ENCODE data around the gene SORD.

DNA sequence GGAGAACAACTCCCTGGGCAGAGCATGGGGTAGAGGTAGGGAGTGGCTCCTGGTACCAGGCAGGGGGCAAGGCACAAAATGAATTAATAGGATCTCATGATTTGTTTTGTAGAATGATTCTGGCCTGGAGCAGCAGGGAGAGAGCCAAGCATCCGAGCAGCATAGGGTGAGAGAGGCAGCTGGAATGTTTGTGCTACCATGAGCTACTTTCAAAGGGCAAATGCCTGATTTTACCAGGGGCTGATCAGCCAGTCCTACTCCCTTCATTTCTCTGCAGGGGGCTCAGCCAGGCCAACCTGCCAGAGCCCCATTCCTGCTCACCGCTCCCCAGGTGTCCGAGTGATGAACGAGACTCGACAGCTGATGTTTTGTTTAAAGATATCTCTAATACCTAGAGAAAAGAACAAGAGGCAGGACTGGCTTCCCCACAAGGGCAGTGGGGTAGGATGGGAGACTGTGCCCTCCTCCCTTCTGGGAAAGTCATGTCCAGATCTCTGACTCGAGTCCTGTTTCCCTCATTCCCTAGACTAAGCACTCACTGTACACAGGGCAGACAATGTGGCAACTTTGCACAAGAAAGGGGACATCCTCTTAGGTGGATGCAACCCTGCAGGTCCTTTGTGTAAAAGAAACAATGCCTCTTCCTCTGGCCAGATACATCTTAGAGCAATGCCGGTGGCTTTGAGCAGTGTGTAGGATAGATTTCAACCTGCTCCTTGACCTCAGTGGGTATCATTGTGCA is 78.1 kb downstream of the SORD start:
- TF ChIP-seq POLR2A (IDR thresholded peaks at IDR 0.05) = no peak
- TF ChIP-seq, protein P1, sequence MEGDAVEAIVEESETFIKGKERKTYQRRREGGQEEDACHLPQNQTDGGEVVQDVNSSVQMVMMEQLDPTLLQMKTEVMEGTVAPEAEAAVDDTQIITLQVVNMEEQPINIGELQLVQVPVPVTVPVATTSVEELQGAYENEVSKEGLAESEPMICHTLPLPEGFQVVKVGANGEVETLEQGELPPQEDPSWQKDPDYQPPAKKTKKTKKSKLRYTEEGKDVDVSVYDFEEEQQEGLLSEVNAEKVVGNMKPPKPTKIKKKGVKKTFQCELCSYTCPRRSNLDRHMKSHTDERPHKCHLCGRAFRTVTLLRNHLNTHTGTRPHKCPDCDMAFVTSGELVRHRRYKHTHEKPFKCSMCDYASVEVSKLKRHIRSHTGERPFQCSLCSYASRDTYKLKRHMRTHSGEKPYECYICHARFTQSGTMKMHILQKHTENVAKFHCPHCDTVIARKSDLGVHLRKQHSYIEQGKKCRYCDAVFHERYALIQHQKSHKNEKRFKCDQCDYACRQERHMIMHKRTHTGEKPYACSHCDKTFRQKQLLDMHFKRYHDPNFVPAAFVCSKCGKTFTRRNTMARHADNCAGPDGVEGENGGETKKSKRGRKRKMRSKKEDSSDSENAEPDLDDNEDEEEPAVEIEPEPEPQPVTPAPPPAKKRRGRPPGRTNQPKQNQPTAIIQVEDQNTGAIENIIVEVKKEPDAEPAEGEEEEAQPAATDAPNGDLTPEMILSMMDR (IDR thresholded peaks at IDR 0.05) = no peak
